GM18870 (cell line): ENCODE data around the gene AMDHD2.

ENCODE experiments used
- ATAC-seq: cut with Tn5 transposase; IDR thresholded peaks from one replicate; pipeline ENCODE4 v1.9.1; 2021; ENCODE audit warnings: moderate library complexity; ENCODE audit not compliant: unreplicated experiment

Gene AMDHD2

GRCh38 chr16:2498531-2499253 lies 21.5 kb upstream of the AMDHD2 start:
- no peak for ATAC-seq

GRCh38 chr16:2499454-2499853 lies 20.7 kb upstream of the AMDHD2 start:
- ATAC-seq, result no peak

- no peak for ATAC-seq
These were observed 20.2 kb upstream of the AMDHD2 start for GRCh38 chr16:2499890-2500429.

GRCh38 chr16:2500430-2500917 lies 19.7 kb upstream of the AMDHD2 start:
- no peak for ATAC-seq

- ATAC-seq, result no peak
These were observed 19.0 kb upstream of the AMDHD2 start for GRCh38 chr16:2500918-2501750.

GRCh38 chr16:2501946-2502895 lies 17.9 kb upstream of the AMDHD2 start:
- no peak for ATAC-seq

GRCh38 chr16:2505695-2506094 lies 14.5 kb upstream of the AMDHD2 start:
- no peak for ATAC-seq

- no peak for ATAC-seq
These were observed 13.0 kb upstream of the AMDHD2 start for GRCh38 chr16:2507052-2507659.

GRCh38 chr16:2507665-2508064 lies 12.5 kb upstream of the AMDHD2 start:
- ATAC-seq, result no peak

- no peak for ATAC-seq
These were observed 11.3 kb upstream of the AMDHD2 start for GRCh38 chr16:2508722-2509400.

- no peak for ATAC-seq
These were observed 8.9 kb upstream of the AMDHD2 start for GRCh38 chr16:2511128-2511800.

- ATAC-seq, result no peak
These were observed 8.0 kb upstream of the AMDHD2 start for GRCh38 chr16:2511996-2512734.

- ATAC-seq, result no peak
These were observed 7.3 kb upstream of the AMDHD2 start for GRCh38 chr16:2512735-2513404.

- ATAC-seq, result peak; percentile 40
These were observed 6.5 kb upstream of the AMDHD2 start, which contains the start of gene ATP6V0C for GRCh38 chr16:2513405-2514332. Gene ATP6V0C (plus strand): TSS chr16:2513952. CDS start chr16:2514104, 152 bp downstream.

- ATAC-seq, result no peak
These were observed 5.6 kb upstream of the AMDHD2 start for GRCh38 chr16:2514333-2515179.
